Stomach smooth muscle (tissue), 2 donors: Measurements from ENCODE around the gene PSAPL1.

ENCODE experiments used
- H3K27ac ChIP-seq: one replicate; pipeline ENCODE4 v1.7.0; 2013; ENCODE audit warnings: mild to moderate bottlenecking, low read length, inconsistent platforms
- H3K27me3 ChIP-seq, 2 donors: one replicate each; pipeline ENCODE4 v1.7.0; 2013; ENCODE audit warnings: low read length in 2 of 2; ENCODE audit not compliant: insufficient read depth in 2 of 2, control insufficient read depth in 1 of 2
- H3K36me3 ChIP-seq, 2 donors: one replicate each; pipeline ENCODE4 v1.7.0; 2013; ENCODE audit warnings: low read length in 2 of 2; ENCODE audit not compliant: control insufficient read depth in 2 of 2, insufficient read depth in 2 of 2
- H3K4me1 ChIP-seq: one replicate; pipeline ENCODE4 v1.7.0; 2013; ENCODE audit warnings: low read length; ENCODE audit not compliant: control insufficient read depth, insufficient read depth
- H3K4me3 ChIP-seq, 2 donors: one replicate each; pipeline ENCODE4 v1.7.0; 2013; ENCODE audit warnings: low read length in 2 of 2
- H3K9ac ChIP-seq, 2 donors: one replicate each; pipeline ENCODE4 v1.7.0; 2013; ENCODE audit warnings: low read length in 2 of 2, mild to moderate bottlenecking in 1 of 2
- H3K9me3 ChIP-seq, 2 donors: one replicate each; pipeline ENCODE4 v1.7.0; 2013; ENCODE audit warnings: low read length in 2 of 2; ENCODE audit not compliant: control insufficient read depth in 2 of 2
- donor health status: healthy.
- donor health status: Pancreatic carcinoma.

Gene PSAPL1

DNA sequence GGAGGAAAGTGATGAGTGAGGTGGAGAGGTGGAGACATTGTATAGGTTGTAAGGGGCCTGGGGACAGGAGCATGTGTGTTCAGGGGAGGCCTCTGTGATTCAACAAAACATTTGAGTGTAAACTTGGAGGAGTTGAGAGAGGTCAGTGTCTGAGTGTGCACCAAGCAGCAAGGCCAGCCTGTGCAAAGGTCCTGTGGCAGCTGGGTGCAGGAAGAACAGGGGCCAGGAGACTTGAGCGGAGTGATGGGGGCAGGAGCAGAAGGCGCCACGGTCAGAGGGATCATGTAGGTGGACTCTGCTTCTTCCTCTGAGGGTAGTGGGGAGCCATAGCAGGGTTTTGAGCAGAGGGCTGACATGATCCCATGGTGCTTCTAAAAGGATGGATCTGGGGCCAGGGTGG lies 9.6 kb upstream of the PSAPL1 start:
- H3K27ac ChIP-seq, result no peak overlapping the region

DNA sequence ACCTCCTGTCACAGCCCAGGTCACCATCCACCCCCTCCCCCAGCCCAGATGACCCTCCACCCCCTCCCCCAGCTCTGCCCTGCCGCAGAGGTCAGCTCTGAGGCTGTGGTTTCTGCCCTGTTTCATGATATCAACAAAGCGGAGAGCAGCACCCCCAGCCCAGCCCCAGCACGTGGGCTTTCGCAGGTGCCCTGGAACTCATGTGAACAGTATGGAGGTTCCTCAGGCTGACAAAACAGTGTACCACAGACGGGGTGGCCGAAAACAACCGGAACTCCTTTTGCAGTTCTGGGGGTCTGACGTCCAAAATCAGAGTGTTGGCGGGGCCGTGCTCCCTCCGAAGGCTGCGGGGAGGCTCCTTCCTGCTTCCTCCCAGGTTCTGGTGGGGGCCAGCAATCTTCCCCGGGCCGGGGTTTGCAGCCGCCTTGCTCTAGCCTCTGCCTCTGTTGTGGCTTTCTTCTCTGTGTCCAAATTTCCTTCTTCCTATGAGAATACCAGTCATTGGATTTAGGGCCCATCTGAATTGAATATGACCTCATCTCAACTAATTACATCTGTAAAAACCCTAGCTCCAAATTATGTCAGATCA lies 7.9 kb upstream of the PSAPL1 start:
- H3K27me3 ChIP-seq, result peaks cover 3 to 4% of the 10 kb centered on the region in 2 donors
- no peaks in the 10 kb centered on the region for H3K4me1 ChIP-seq
- no peaks in the 10 kb centered on the region for H3K36me3 ChIP-seq
- no peak overlapping the region for H3K4me3 ChIP-seq
- no peak overlapping the region for H3K27ac ChIP-seq
- H3K9ac ChIP-seq, result no peak overlapping the region
- peaks cover 0 to 2% of the 10 kb centered on the region in 2 donors for H3K9me3 ChIP-seq

More for the DNA sequence above, 9.6 kb upstream of the PSAPL1 start:
- H3K9me3 ChIP-seq, result peaks cover 0 to under 1% of the 10 kb centered on the region in 2 donors
- H3K4me1 ChIP-seq, result no peaks in the 10 kb centered on the region
- no peaks in the 10 kb centered on the region for H3K36me3 ChIP-seq
- H3K27me3 ChIP-seq, result peaks cover 2 to 3% of the 10 kb centered on the region in 2 donors
- H3K4me3 ChIP-seq, result no peak overlapping the region
- no peak overlapping the region for H3K9ac ChIP-seq

DNA sequence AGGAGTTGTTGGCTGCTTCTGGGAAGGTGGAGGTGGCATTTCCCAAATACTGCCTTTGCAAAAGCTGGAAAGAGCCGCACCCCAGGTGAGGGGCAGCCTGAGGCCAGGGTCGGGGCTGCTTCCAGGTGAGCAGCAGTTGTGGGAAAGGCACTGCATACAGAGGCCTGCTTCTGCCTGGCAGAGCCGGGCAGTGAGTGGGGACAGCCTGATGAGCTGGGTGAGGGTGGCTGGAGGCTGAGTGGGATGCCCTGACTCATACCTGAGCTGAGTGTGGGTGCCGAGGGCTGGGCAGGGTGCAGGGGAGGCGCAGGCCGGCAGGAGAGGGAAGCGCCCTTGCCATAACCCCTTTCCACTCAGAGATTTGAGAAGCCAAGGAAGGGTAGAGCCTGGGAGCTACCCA lies 6.5 kb upstream of the PSAPL1 start:
- peaks cover 0 to 2% of the 10 kb centered on the region in 2 donors for H3K9me3 ChIP-seq
- H3K9ac ChIP-seq, result no peak overlapping the region
- no peak overlapping the region for H3K4me3 ChIP-seq
- peaks cover 0 to 2% of the 10 kb centered on the region in 2 donors for H3K27me3 ChIP-seq
- H3K4me1 ChIP-seq, result no peaks in the 10 kb centered on the region
- no peaks in the 10 kb centered on the region for H3K36me3 ChIP-seq
- H3K27ac ChIP-seq, result no peak overlapping the region

DNA sequence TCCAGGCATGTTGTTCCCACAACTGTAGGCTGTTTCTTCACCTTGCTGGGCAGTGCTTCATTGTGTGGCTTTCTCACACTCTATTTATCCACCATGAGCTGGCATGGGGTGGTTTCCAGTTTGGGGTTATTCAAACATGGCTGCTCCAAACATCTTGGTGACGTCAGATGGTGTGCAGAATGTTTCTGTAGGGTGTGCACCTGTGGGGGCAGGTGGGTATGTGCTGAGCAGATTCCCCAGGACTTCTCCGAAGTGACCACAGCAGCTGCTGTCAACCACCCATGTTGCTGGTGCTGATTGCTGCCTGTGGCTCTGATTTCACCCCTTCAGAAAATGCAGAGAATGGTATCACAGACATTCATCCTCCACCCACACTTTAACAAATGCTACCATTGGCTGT lies 5.0 kb upstream of the PSAPL1 start:
- Histone ChIP-seq H3K27me3 (peaks cover 2% of the 10 kb centered on the region in 2 donors), H3K27ac (no peak overlapping the region), H3K4me3 (no peak overlapping the region), H3K9ac (no peak overlapping the region), H3K36me3 (no peaks in the 10 kb centered on the region), H3K4me1 (peaks cover 2% of the 10 kb centered on the region), H3K9me3 (peaks cover 0 to 2% of the 10 kb centered on the region in 2 donors)

DNA sequence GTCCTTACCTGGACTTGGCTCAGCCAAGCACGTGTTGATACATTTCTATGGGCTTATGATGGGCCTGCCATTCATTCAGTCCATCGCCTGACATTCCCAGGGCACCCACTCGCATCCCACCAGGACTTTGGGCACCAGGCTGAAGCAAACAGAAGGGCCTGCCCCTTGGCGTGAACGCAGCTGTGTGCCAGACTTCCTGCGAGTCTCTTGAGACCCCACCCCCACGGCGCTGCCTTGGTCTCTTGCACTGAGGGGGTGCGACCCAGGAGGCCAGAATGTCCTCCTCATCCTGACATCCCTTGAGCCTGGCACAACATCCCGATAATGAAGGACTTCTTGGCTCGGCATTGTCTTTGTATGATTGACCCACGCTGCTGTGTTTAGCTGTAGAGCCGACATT lies 1.5 kb upstream of the PSAPL1 start:
- no peak overlapping the region for H3K9ac ChIP-seq
- H3K27ac ChIP-seq, result no peak overlapping the region
- no peak overlapping the region for H3K4me3 ChIP-seq
- H3K36me3 ChIP-seq, result no peaks in the 10 kb centered on the region
- peaks cover 2% of the 10 kb centered on the region for H3K4me1 ChIP-seq
- H3K9me3 ChIP-seq, result peaks cover 0 to 2% of the 10 kb centered on the region in 2 donors
- peaks cover 2% of the 10 kb centered on the region in 2 donors for H3K27me3 ChIP-seq

DNA sequence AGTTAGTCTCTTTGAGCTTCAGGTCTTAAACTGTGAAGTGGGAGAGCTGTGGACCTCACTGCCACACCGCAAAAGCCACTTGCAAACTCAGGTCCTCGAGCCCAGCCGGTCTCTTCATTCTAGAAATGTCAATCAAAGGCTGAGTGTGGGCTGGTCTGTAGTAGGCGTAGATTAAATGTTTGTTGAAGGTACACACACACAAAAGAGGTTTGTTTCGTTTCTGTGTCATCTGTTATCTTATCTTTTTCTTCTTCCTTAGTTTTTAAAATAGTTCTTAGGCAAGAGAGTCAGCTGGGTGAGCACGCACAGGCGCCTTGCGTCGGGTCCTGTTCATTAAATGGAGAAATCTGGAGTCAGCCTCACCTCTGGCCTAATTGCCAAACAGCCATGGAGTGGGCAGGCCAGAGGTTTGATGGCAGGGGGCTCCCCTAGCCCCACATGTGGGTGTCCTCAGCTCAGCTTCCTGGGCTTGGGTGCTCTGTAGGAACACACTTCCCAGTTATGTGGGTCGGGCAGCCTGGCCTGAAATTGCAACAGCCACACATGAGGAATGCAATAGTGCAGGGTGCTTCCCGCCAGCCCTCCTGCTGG lies 836 bp upstream of the PSAPL1 start:
- Histone ChIP-seq H3K27ac (no peak overlapping the region), H3K4me3 (no peak overlapping the region), H3K9ac (no peak overlapping the region), H3K4me1 (peaks cover 2% of the 10 kb centered on the region), H3K27me3 (peaks cover 2% of the 10 kb centered on the region in 2 donors), H3K36me3 (no peaks in the 10 kb centered on the region), H3K9me3 (peaks cover 0 to 2% of the 10 kb centered on the region in 2 donors)

DNA sequence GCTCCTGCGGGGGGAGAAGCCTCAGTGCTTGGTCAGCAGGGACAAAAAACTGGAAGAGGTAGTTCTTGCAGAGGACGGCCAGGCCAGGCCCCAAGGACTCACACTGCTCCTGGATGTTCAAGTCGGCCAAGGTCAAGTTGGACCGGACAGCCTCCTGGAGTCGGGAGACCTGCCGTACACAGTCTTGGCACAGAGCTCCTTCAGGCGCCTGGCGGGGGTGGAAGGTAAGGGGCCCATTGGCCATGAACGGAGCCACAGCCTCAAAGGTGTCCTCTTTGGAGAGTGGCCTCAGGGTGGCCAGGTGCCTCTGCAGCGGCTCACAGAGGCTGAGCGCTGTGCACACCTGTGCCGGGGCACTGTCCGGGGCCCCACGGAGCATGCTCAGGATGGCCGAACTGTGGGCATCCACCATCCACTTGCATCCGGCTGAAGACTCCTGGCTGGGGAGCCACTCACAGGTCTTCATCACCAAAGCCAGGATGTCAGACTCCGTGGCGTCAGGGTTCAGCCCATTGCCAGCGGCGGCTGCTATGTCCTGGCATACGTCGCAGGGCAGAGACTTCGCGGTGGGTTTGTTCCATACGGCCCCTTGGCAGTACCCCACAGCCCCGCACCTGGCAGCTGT lies 477 bp downstream of the PSAPL1 start:
- peaks cover 2% of the 10 kb centered on the region in 2 donors for H3K27me3 ChIP-seq
- H3K27ac ChIP-seq, result no peak overlapping the region

DNA sequence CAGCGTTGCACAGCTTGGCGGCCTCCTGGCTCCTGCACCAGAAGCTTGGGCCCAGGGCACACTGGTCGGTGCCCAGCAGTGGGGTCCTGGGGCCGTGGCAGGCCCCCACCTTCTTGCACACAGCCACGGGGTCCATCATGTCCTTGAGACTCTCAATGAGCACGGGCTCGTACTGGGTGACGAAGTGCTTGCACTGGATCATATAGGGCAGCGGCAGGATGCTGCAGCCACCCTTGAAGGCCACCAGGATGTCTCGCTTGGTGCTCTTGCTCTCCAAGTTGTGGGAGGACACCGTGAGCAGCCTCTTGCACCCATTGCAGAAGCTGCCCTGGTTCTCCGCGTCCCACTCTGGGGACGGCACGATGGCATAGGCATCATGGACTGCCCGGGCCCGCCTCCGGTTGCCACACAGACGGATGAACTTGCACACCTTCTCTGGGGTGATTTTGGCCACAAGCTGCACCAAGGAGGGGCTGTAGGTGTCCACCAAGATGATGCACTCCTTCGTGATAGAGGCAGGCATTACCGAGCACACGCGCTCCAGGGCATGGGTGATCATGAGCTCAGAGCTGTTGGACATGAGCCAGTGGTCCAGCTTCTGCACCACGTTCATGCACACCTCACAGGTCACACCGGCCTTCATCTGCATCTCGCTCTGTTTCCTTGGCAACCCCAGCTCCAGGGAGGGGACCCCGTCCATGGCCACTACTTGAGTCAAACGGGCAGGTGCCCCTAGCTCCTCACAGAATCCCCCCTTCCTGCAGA lies 1.2 kb downstream of the PSAPL1 start:
- Histone ChIP-seq H3K27me3 (peaks cover 0 to 2% of the 10 kb centered on the region in 2 donors), H3K36me3 (no peaks in the 10 kb centered on the region), H3K4me3 (no peak overlapping the region), H3K9me3 (no peaks in the 10 kb centered on the region), H3K27ac (no peak overlapping the region), H3K4me1 (peaks cover 2% of the 10 kb centered on the region), H3K9ac (no peak overlapping the region)

More for the DNA sequence above, 477 bp downstream of the PSAPL1 start:
- Histone ChIP-seq H3K9me3 (peaks cover 0 to under 1% of the 10 kb centered on the region in 2 donors), H3K4me1 (peaks cover 2% of the 10 kb centered on the region), H3K9ac (no peak overlapping the region), H3K36me3 (no peaks in the 10 kb centered on the region), H3K4me3 (no peak overlapping the region)

DNA sequence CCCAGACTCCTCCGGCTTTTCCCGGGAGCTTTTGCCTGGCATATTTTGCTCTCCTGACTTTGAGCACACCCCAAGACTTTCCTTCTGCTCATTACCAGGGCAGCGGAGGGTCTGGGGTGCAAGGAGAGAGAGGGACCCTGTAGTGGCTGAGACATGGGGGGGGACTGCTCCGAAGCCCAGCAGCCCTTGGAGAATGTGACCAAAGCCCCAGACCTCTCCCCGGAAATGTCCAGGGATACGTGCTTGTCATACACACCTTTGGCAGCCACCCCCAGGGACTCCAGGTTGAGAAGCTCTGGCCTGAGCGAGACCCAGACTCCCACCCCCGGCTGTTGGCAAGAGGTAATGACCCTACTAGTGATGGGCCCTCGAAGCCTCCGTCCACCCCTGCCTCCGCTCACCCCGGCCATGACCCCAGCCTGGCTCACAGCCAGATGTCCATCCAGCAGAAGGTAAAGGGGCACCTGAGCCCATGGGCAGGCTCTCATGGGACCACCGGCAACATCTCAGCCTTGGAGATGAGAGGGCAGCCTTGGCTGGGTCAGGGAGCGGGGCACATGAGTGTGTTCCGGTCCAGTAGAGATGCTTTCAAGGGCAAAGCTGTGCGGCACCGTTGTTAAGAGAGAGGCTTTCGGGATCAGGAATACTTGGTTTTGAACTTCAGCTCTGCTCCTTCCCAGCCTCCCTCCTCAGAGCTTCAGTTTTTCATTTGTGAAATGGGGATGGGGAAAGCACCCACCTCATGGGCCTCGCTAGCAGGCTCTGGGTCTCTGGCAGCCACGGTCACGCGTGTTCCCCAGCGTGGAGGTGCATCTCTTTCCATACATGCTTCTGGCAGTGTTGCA lies 2.0 kb downstream of the PSAPL1 start:
- H3K27ac ChIP-seq, result no peak overlapping the region
- no peaks in the 10 kb centered on the region for H3K9me3 ChIP-seq
- no peak overlapping the region for H3K4me3 ChIP-seq
- no peak overlapping the region for H3K9ac ChIP-seq
- H3K36me3 ChIP-seq, result no peaks in the 10 kb centered on the region
- peaks cover 0 to 2% of the 10 kb centered on the region in 2 donors for H3K27me3 ChIP-seq
- peaks cover 2% of the 10 kb centered on the region for H3K4me1 ChIP-seq
